Endodermal cell (in vitro differentiated cells): ENCODE measurements around the gene HCRTR1. TPM values are rescaled to one million over a fixed set of nuclear protein-coding genes. Genes with fewer than 3 reads are reported as not detected.

Source experiments
- DNase-seq: peaks from one replicate; pipeline ENCODE4 v3.0.0-alpha.2; 2017
- H3K27ac ChIP-seq: 2 replicates; pipeline ENCODE4 v1.5.1; 2013; ENCODE audit warnings: mild to moderate bottlenecking, low read depth, low read length, moderate library complexity
- H3K27me3 ChIP-seq: 2 replicates; pipeline ENCODE4 v1.6.1; 2013; ENCODE audit warnings: mild to moderate bottlenecking, low read length, moderate library complexity; ENCODE audit not compliant: insufficient read depth, control insufficient read depth, poor library complexity, severe bottlenecking
- H3K36me3 ChIP-seq: 2 replicates; pipeline ENCODE4 v1.7.0; 2013; ENCODE audit warnings: mild to moderate bottlenecking, low read length, moderate library complexity; ENCODE audit not compliant: control insufficient read depth, insufficient read depth
- H3K4me1 ChIP-seq: one replicate; pipeline ENCODE4 v1.7.0; 2013; ENCODE audit warnings: low read length; ENCODE audit not compliant: control insufficient read depth, insufficient read depth
- H3K4me3 ChIP-seq: 2 replicates; pipeline ENCODE4 v1.5.1; 2013; ENCODE audit warnings: mild to moderate bottlenecking, low read length, moderate library complexity
- H3K9ac ChIP-seq: 2 replicates; pipeline ENCODE4 v1.6.1; 2013; ENCODE audit warnings: mild to moderate bottlenecking, low read length, moderate library complexity; ENCODE audit not compliant: poor library complexity, severe bottlenecking; ENCODE audit errors: extremely low read depth
- H3K9me3 ChIP-seq: 2 replicates; pipeline ENCODE4 v1.6.1; 2013; ENCODE audit warnings: mild to moderate bottlenecking, low read length, moderate library complexity; ENCODE audit not compliant: control insufficient read depth
- H3K27ac Mint-ChIP-seq: 2 replicates; pipeline ENCODE4 v1.8.0; 2020; ENCODE audit warnings: mixed read lengths
- H3K27me3 Mint-ChIP-seq: 2 replicates; pipeline ENCODE4 v1.8.0; 2021; ENCODE audit warnings: mild to moderate bottlenecking, mixed read lengths; ENCODE audit not compliant: insufficient read depth
- H3K36me3 Mint-ChIP-seq: 2 replicates; pipeline ENCODE4 v1.8.0; 2020; ENCODE audit warnings: low read depth, mixed read lengths
- H3K4me1 Mint-ChIP-seq: 2 replicates; pipeline ENCODE4 v1.8.0; 2020; ENCODE audit warnings: mixed read lengths
- H3K4me3 Mint-ChIP-seq: 2 replicates; pipeline ENCODE4 v1.8.0; 2020; ENCODE audit warnings: mild to moderate bottlenecking, moderate library complexity, mixed read lengths
- H3K9me3 Mint-ChIP-seq: 2 replicates; pipeline ENCODE4 v1.8.0; 2020; ENCODE audit warnings: mild to moderate bottlenecking, mixed read lengths
- WGBS, 2 experiments: methylation state at CpG; one replicate each; pipeline versions ENCODE4 v1.1.5 to v1.1.7; 2013; ENCODE audit warnings: missing lambda C conversion rate in 2 of 2, mixed read lengths in 1 of 2; ENCODE audit not compliant: insufficient coverage in 1 of 2, insufficient read length in 1 of 2; 5-methylcytosine and 5-hydroxymethylcytosine counted together
- total RNA-seq, 2 donors: library from RNA; stranded (reverse); fragmentation: NEBNext Ultra II Directional in 1 of 2; extraction: Animal tissue kit (Norgen Biotek cat#: 25700) in 1 of 2; gene quantifications; 2 replicates in 1 of 2; 3 replicates in 1 of 2; pipeline ENCODE4 v1.2.1, GENCODE V29; 2021
- TF ChIP-seq, protein P1 (sequence below): fragments of 200-600 bp; sonication (generic); conservative IDR thresholded peaks from 2 replicates; pipeline ENCODE4 v1.5.0; 2021; ENCODE audit warnings: antibody characterized with exemption, mild to moderate bottlenecking

Gene HCRTR1
- total RNA-seq, 2 donors from 2014 or later: not detected

- Histone ChIP-seq H3K27ac (no peak overlapping the region), H3K27me3 (no peaks in the 10 kb centered on the region), H3K4me3 (no peak overlapping the region), H3K36me3 (peaks cover 20% of the 10 kb centered on the region), H3K9ac (no peak overlapping the region), H3K9me3 (no peaks in the 10 kb centered on the region), H3K4me1 (peaks cover 3% of the 10 kb centered on the region)
- H3K36me3 Mint-ChIP-seq: peaks cover 2% of the 10 kb centered on the region
- no peak overlapping the region for H3K27ac Mint-ChIP-seq
- no peaks in the 10 kb centered on the region for H3K27me3 Mint-ChIP-seq
- no peak overlapping the region for H3K4me3 Mint-ChIP-seq
- no peaks in the 10 kb centered on the region for H3K9me3 Mint-ChIP-seq
- DNase-seq: no peak
- TF ChIP-seq, protein P1, sequence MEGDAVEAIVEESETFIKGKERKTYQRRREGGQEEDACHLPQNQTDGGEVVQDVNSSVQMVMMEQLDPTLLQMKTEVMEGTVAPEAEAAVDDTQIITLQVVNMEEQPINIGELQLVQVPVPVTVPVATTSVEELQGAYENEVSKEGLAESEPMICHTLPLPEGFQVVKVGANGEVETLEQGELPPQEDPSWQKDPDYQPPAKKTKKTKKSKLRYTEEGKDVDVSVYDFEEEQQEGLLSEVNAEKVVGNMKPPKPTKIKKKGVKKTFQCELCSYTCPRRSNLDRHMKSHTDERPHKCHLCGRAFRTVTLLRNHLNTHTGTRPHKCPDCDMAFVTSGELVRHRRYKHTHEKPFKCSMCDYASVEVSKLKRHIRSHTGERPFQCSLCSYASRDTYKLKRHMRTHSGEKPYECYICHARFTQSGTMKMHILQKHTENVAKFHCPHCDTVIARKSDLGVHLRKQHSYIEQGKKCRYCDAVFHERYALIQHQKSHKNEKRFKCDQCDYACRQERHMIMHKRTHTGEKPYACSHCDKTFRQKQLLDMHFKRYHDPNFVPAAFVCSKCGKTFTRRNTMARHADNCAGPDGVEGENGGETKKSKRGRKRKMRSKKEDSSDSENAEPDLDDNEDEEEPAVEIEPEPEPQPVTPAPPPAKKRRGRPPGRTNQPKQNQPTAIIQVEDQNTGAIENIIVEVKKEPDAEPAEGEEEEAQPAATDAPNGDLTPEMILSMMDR: no peak
- peaks cover 10% of the 10 kb centered on the region for H3K4me1 Mint-ChIP-seq
- 87 to 91% methylated on average over 2 to 5 of the region's 5 CpGs for WGBS, 2 experiments
These were observed 20.6 kb downstream of the HCRTR1 start for GRCh38 chr1:31637915-31638673.

GRCh38 chr1:31639543-31639942, 22.1 kb downstream of the HCRTR1 start:
- H3K27me3 ChIP-seq: no peaks in the 10 kb centered on the region
- H3K4me1 Mint-ChIP-seq: peaks cover 19% of the 10 kb centered on the region
- no peak overlapping the region for H3K9ac ChIP-seq
- peaks cover 9% of the 10 kb centered on the region for H3K36me3 ChIP-seq
- no peak for DNase-seq
- no peak overlapping the region for H3K27ac Mint-ChIP-seq
- no peak overlapping the region for H3K4me3 Mint-ChIP-seq
- H3K36me3 Mint-ChIP-seq: no peaks in the 10 kb centered on the region
- TF ChIP-seq, protein P1: no peak
- H3K9me3 ChIP-seq: no peaks in the 10 kb centered on the region
- no peak overlapping the region for H3K4me3 ChIP-seq
- H3K4me1 ChIP-seq: peaks cover 6% of the 10 kb centered on the region
- no peaks in the 10 kb centered on the region for H3K9me3 Mint-ChIP-seq
- H3K27me3 Mint-ChIP-seq: no peaks in the 10 kb centered on the region
- H3K27ac ChIP-seq: no peak overlapping the region
- 94% methylated on average over 4 of the region's 5 CpGs for WGBS, 2 experiments

DNA sequence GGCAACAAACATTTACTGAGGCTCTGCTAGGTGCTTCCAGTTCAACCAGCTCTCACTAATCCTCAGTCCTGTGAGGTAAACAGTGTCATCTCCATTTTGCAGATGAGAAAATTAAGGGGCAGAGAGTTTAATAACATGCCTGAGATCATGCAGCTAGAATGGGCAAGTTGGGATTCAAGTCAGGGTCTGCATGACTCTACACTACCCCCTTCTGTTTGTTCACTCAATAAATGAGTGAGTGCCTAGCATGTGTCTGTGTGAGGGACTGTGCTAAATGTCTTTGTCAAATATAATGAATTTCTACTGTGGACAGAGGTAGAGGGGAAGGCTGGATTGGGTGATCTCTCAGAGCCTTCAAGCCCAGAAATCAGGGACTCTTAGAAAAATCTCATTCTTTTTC, 22.7 kb downstream of the HCRTR1 start:
- Histone ChIP-seq H3K27ac (no peak overlapping the region), H3K9me3 (no peaks in the 10 kb centered on the region), H3K4me3 (no peak overlapping the region), H3K36me3 (peaks cover 3% of the 10 kb centered on the region), H3K9ac (no peak overlapping the region), H3K27me3 (no peaks in the 10 kb centered on the region), H3K4me1 (peaks cover 6% of the 10 kb centered on the region)
- Mint-ChIP-seq H3K4me3 (no peak overlapping the region), H3K27ac (no peak overlapping the region), H3K27me3 (no peaks in the 10 kb centered on the region), H3K4me1 (peaks cover 20% of the 10 kb centered on the region), H3K9me3 (no peaks in the 10 kb centered on the region), H3K36me3 (no peaks in the 10 kb centered on the region)
- TF ChIP-seq, protein P1: no peak
- DNase-seq: no peak
